GM21576 (cell line): Measurements from ENCODE around the gene MEAF6.

Experiments
- ATAC-seq: cut with Tn5 transposase; IDR thresholded peaks from one replicate; pipeline ENCODE4 v1.9.1; 2021; ENCODE audit warnings: mild to moderate bottlenecking, moderate library complexity; ENCODE audit not compliant: unreplicated experiment

Gene MEAF6

GRCh38 chr1:37485902-37486679 lies 28.5 kb downstream of the MEAF6 start:
- no peak for ATAC-seq

DNA sequence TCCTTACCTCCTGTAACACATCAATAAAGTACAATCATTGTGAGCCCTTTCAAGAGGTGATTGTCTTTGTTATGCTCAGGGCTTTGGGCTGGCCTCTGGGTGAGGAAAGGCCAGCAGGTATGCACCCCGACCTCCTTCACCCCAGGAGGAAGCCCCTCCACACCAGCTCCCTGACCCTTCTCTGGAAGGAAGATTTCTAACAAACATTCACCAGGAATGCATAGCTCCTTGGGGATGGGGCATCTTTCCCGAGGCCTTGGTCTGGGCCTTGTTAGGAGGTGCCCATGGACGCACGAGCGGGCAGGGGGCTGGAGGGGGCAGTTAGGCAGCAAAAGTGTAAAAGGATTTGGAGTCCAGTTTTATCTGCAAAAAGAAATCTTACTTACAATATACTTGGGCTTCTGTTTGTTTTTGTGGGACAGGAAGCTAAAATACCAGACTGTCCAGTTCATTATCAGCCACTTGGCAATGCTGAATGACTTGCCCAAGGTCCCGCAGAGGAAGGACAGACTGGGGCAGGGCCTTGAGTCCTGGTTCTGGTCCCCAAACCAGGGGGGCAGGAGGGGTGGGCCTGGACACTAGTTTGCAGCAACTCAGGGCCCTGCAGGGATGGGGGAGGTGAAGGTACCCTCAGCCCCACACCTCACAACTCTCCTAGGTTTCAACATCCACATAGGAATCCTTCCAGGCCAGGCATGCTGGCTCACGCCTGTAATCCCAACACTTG lies 30.1 kb downstream of the MEAF6 start:
- no peak for ATAC-seq

DNA sequence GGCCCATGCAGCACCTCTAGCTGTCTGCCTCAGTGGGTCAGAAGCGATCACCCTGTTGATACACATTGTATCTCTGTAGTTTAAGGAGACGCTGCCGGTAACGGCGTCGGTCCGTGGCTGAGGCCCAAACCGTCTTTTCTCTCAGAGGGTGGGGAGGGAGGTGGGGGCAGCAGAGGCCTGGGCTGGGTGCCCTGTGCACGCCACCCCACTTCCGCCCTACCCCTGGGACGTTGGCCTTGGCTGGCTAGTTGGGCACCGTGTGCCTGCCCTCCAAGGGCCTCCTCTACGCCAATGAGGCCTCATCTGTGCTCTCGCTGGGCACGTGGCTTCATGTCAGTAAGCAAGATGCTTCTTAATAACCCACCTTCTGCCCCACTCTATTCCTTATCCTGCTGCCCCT lies 30.8 kb downstream of the MEAF6 start:
- ATAC-seq = no peak

GRCh38 chr1:37482796-37483744 lies 31.5 kb downstream of the MEAF6 start:
- no peak for ATAC-seq

- ATAC-seq = no peak
Measured at GRCh38 chr1:37482004-37482785, 32.4 kb downstream of the MEAF6 start.

GRCh38 chr1:37481289-37482003 lies 33.1 kb downstream of the MEAF6 start:
- no peak for ATAC-seq

- no peak for ATAC-seq
Measured at GRCh38 chr1:37480581-37481288, 33.8 kb downstream of the MEAF6 start.

DNA sequence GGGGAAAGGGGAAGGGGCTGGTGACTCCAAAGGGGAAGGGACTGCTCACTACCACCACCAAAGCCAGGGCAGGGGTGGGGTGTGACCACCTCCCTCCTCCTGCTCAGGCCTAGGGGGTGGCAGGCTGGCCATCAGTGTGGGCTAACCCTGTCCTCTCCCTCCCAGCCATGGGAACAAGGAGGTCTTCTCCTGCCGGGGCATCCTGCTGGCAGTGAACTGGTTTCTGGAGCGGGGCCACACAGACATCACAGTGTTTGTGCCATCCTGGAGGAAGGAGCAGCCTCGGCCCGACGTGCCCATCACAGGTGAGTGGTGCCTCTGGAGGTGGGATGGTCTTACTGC lies 34.5 kb downstream of the MEAF6 start:
- no peak for ATAC-seq

- ATAC-seq = peak; percentile 29
Measured at GRCh38 chr1:37479255-37480124, 35.1 kb downstream of the MEAF6 start.

GRCh38 chr1:37478890-37479254 lies 35.7 kb downstream of the MEAF6 start:
- no peak for ATAC-seq

- ATAC-seq = no peak
Measured at GRCh38 chr1:37478451-37478881, 36.1 kb downstream of the MEAF6 start.

DNA sequence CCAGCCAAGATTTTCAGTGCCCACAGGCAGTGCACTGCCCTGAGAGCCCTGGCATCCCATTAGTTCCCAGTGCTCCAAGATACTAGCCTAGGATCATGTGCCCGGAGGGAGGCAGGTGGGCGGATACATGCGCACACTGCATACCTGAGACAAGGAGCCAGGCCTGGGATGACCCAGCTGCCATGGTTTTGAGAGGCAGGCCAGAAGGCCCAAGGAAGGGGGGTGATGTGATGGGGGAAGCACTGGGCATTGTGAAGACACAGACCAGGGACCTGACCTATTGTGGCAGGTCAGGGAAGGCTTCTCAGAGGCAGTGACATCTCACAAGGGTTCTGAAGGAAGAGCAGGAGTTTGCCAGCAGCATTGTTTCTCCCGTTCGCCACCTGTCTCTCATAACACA lies 36.6 kb downstream of the MEAF6 start:
- ATAC-seq = no peak

GRCh38 chr1:37477198-37477931 lies 37.2 kb downstream of the MEAF6 start:
- ATAC-seq = peak; percentile 31

GRCh38 chr1:37476460-37477197 lies 37.9 kb downstream of the MEAF6 start:
- ATAC-seq = no peak

DNA sequence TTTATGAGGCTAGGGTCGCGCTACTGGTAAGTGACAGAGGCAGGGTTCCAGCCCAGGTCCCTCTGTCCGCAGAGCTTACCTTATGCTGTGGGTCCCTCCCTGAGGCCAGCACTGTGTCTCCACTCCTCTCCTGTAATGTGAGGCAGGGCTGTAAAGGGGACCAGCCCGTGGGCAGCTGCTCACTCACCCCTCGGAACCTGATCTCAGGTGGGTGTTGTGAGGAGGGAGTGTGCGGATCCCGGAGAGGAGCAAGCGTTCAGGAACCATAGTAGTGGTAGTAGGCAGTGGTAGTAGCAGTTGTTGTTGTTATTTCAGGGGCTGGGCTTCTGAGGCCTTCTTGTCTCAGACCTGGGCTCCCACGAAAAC lies 38.5 kb downstream of the MEAF6 start:
- no peak for ATAC-seq

GRCh38 chr1:37475380-37476086 lies 39.0 kb downstream of the MEAF6 start:
- ATAC-seq = no peak
